GOT3 (cell line): ENCODE results near the gene PEX11G.
"Not testable (repeated sequence)": the region's sequence is repeated elsewhere in the genome, so short reads cannot be mapped to it uniquely, and the experiment has no call there.

Experiments used
- DNase-seq: peaks from one replicate; lab custom pipeline; 2025; ENCODE audit warnings: mixed read lengths; lab: John Stamatoyannopoulos, UW

PEX11G gene

GRCh38 chr19:7433456-7433855 lies 55.4 kb downstream of the PEX11G start:
- not testable (repeated sequence) for DNase-seq

- no peak for DNase-seq
Observed at GRCh38 chr19:7429638-7430282, 59.1 kb downstream of the PEX11G start.

- DNase-seq: no peak
Observed at GRCh38 chr19:7428651-7429113, 60.2 kb downstream of the PEX11G start.

GRCh38 chr19:7427944-7428343 lies 60.9 kb downstream of the PEX11G start:
- DNase-seq: no peak

GRCh38 chr19:7426986-7427385 lies 61.8 kb downstream of the PEX11G start:
- no peak for DNase-seq
